ENCODE results near the gene MTMR3.
"Not testable (repeated sequence)": the region's sequence is repeated elsewhere in the genome, so short reads cannot be mapped to it uniquely, and the experiment has no call there.

The MTMR3 gene

DNA sequence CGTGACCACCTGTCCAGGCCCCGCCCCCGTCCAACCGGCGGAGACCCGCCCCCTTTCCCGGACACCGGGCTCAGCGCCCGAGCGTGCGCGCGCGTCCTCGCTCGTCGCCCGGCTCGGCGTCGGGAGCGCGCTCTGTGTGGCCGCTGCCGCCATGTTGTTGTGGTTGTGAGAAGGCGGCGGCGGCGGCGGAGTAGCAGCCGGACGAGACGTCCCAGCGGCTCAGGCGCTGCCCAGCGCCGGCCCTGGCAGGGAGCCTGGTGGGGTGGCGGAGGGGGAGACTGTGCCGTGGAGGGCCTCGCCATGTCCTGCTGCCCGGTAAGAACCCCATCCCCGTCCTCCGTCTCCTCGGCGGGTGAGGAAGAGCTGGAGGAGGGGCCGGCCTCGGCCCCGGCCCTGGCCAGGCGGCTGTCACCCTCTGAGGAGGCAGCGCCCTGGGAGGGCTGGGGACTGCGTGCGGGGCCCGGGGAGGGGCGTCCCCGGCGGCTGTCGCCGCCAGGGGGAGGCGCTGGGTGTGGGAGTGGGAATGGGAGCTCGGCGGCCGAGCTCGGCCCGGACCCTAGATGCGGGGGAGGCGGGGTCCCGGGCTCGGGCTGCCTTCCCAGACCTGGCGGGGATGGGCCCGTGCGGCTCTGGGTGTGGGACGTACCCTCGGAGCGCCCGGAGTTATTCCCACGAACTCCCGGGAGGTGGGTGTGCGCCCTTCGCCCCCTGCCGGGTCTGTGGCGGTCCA, at the start of gene MTMR3:
MTMR3 (plus strand) TSS at position 130 of the 730 bp plus-strand sequence. CDS start 87,886 bp downstream, outside the sequence.
- peak; percentile 96 for DNase-seq

DNA sequence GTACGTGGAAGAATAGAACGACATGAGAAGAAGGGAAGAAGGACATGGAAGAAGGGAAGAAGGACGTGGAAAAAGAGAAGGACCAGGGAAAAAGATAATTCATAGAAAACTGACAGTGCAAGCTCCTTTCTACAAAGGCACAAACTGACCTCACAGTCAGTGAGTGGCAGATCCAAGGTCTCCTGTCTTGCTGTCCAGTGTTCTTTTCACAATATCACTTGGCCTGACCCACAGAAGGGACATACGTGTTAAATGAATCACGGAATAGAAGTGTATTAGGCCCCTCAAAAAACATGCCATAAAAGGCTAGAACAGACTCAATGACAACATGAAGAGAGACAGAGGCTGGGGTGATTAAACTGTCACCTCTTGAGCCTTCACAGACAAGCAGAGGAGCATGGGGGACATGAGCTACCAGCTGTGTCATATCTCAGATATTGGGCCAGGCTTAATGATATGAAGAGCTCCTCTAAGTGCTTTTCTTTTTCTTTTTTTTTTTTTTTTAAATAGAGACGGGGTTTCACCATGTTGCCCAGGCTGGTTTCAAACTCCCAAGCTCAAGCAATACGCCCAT, 49.5 kb upstream of the MTMR3 start:
- no peak for DNase-seq

DNA sequence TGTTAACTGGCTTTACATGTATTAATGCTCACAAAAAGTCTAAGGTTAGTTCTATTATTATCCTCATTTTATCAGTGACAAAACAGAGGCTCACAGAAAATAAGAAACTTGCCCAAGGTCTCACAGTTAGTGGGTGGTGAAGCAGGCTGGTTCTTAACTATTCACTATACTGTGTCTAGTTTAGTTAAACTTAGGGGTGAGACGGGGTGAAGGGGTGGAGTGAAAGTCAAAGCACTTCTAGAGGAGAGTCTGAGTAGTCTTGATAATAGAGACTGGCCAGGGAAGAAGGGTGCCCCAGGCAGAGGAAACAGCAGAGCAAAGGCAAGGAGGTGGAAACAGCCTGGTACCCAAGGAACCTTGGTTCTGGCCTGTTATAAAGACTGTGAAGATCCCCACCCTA, 48.9 kb upstream of the MTMR3 start:
- no peak for DNase-seq

DNA sequence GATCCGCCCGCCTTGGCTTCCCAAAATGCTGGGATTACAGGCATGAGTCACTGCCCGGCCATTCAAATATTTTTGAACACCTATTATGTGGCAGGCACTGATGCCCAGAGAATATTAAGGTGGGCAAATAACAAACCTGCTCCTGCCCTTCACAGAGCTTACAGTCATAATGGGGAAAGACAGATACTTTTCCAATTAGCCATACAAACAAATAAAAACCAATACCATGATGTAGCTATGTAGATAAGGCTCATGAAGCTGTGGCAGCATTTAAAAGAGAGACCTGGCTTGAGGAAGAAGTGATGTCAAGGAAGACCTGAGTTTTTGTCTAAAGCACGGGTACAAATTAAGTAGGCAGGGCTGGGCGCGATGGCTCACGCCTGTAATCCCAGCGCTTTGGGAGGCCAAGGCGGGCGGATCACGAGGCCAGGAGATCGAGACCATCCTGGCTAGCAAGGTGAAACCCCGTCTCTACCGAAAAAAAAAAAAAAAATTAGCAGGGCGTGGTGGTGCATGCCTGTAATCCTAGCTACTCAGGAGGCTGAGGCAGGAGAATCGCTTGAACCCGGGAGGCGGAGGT, 46.1 kb upstream of the MTMR3 start:
- DNase-seq = not testable (repeated sequence)

DNA sequence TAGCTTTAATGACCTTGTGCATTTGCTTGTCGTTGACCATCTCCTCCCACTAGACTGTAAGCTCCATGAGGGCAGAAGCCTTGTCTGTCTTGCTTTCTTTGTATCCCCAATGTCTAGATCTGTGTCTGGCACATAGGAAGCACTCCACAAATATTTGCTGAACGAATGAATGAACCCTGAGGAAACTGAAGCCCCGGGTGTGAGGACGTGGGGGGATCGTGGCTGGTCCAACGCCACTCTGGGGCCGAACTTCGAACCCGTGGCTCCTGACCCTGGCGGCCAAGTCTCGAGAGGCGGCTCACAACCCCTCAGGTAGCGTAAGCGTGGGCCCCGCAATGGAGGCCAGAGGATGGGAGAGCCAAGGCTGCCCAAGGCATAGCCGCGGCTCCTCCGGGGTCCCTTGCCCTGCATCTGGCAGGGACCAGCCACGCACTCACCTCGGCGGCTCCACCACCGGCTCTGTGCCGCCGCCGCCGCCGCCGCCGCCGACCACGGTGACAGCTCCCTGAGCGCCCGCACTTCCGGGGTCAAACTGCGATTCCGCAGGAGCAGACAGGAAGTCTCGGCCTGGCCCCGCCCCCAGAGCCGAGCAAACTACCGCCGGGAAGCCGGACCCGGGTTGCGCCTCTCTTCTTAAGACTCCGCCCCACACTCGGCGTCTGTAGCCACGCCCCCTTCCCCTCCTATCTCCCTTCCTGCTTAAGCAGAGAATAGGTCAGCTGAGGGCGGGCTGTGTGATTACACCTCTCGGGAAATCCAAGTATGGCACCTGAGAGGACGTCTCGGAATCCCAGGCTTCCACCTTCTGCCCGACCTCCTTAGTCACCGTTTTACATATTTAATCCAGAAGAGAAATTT, 45.0 kb upstream of the MTMR3 start, which contains the start of gene ASCC2:
ASCC2 (minus strand) TSS at position 534 of the 858 bp plus-strand sequence. CDS start 5,949 bp downstream, outside the sequence.
- DNase-seq = peak; percentile 99

DNA sequence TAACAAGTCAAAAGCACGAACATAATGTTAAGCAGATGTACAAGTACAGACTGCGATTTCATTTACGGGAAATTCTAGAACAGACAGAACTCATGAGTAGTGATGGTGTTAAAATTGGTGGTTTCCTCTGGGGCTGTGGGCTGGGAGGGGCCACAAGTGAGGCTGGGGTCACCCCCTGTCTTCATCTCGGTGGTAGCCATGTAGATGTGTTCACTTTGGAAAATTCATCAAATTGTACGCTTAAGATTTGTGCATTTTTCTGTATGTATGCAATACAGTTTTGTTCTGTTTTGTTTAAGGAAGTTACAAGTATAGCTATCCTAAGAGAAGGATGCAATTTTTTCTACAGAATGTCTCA, 44.4 kb upstream of the MTMR3 start:
- DNase-seq = no peak

DNA sequence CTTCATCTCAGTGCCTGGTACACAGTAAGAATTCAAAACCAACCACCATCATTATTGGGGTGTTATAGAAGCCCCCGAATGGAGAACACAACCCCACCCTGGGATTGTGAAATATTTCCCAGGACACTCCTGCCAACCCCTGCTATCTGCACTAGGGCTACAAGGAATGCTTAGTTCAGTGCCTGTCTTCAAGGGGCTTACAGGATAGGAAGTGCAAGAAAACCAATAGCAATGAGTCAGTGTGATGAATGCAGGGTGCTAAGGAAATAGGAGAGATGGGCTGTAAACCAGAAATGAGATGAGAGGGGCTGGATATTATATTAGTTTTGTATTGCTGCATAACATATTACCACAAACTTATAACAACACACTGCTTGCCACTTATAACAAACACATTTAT, 43.9 kb upstream of the MTMR3 start:
- no peak for DNase-seq

DNA sequence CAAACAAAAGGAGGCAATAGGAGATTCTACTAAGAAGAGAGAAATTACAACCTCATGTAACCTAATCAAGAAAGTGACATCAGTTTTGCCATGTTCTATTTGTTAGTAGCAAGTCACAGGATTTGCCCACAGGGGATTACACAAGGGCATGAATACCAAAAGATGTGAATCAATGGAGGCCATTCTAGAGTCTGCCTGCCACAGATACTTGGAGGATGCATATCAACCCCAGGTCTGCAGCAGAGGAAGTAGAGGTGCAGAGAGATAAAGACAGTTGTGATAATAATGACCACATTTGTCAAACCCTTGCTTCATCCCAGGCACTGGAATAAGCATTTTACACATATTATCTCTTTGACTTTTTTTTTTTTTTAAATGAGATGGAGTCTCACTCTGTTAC, 42.5 kb upstream of the MTMR3 start:
- no peak for DNase-seq

DNA sequence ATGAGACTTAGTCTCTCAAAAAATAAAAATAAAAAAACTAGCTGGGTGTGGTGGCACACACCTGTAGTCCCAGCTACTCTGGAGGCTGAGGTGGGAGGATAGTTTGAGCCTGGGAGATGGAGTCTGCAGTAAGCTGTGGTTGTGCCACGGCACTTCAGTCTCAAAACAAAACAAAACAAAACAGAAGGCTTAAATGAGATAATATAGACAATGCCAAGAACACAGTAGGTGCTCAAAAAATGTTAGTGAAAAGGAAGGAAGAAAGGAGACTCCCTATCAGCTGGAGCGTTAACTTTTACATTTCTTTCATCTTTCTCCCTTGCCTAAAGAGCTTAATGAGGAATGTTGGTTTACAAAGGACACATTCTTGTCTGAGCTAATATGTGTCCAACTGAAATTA, 40.8 kb upstream of the MTMR3 start:
- DNase-seq = no peak

DNA sequence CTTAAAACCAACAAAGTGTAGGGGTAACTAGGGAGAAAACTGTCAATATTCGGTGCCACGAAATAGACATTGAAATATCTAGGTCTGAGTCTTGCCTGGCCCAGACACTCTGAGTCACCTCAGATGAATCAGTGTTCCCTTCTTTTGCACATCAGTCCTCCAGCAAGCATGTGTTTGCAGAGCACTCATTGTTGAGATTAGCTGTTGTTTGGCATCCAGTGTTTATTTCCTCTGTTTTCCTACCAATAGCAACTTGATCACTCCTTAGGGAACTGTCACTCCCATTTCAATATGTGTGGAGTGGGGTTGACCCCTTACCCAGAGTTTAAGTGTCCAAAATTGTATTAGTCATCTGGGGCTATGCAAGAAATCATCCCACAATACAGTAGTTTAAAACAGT, 40.2 kb upstream of the MTMR3 start:
- no peak for DNase-seq

DNA sequence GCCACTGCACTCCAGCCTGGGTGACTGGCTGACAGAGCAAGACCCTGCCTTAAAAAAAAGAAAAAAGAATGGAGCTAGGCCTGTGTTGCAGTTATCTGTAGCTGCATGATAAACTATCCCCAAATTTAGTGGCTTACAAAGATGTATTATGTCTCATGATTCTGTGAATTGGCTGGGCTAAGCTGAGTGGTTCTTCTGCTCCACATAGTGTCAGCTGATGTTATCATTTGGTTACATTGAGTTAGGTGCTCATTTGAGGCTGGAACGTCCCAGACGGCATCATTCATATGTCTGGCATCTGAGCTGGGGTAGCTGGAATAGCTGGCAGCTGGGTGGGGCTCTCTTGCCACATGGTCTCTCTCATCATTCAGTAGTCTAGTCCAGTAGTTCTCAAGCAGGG, 36.7 kb upstream of the MTMR3 start:
- no peak for DNase-seq

DNA sequence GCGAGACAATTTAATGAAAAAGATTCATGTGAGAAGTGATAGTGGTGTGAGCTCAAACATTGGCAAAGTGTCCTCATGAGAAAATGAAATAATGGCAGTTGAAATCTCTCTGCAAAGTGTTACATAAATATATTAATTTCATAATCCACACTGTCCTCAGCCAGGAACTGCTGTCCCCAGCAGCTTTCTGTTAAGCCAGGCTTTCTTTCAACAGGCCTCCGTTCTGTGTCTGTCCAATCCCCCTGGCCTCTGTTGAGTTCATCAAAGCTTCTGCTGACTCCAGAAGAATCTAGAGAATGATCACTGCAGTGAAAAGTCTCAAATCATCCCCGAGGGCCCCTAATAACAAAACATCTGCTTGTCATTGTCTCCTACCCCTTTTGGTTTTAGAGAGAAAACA, 34.9 kb upstream of the MTMR3 start:
- no peak for DNase-seq

DNA sequence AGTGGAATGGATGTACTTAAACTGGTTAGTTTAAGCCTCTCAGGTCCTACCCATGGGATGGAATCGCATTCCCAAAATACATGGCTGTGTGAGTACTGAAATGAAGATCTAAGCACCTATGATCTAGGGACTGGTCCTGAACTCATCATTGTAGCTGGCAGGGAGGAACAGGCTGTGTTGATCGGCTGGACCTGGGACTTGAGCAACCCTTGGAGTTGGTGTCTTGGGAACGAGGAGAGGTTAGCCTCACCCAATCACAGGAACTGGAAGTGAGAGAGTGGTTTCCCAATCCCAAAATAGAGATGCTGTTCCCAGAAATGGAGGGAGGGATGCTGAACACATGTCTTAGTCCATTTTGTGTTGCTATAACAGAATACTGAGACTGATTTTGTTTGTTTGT, 28.5 kb upstream of the MTMR3 start:
- DNase-seq = no peak

DNA sequence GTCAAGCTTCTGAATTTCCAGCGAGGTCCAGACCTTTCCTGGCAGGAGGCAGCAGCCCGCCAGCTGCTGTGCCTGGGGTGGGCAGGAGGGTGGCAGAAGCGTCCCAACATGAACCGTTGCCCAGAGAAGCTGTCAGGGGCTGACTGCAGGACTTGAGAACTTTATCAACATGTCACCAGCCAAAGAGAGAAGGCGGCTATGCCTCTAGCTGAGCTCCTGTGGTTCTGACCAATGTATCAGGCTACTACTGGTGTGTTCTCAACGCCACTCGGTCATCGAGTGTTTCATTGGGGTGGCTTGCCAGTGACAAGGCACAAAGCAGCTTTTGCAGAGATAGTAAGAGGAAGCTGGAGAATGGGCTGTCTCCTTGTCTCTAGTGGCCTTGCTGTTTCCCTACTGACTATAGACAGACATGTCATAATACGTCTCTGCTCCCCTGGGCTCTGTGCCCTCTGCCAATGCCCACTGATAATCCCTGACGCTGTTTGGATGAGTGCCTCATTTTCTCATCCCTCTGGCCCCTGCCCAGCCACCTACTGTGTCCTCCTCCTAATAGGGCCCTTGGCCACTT, 27.3 kb upstream of the MTMR3 start:
- DNase-seq = peak; percentile 38

DNA sequence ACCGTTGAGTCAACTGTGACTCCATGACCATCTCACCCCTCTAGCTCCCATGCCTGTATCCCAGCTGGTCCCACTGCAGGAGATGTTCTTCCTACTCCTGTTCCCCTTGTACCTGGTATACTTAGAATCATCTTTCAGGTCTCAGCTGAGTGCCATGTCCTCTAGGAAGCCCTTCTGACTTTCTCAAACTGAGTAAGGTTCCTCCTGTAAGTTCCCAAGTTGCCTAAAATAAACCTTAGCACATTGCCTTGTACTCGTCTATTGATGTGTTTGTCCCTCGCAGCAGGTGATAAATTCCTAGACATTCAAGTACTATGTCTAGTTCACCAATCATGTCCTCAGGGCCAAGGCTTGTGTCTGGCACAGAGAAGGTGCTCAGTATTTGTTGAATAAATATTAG, 26.5 kb upstream of the MTMR3 start:
- DNase-seq = no peak

DNA sequence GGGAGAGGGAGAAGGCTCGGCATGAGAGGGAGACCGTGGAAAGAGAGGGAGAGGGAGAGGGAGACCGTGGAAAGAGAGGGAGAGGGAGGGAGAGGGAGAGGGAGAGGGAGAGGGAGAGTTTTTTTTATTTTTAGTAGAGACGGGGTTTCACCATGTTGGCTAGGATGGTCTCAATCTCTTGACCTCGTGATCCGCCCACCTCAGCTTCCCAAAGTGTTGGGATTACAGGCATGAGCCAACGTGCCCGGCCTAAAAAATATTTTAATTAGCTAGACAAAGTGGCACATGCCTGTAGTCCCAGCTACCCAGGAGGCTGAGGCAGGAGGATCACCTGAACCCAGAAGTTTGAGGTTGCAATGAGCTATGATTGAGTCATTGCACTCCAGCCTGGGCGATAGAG, 23.9 kb upstream of the MTMR3 start:
- not testable (repeated sequence) for DNase-seq

DNA sequence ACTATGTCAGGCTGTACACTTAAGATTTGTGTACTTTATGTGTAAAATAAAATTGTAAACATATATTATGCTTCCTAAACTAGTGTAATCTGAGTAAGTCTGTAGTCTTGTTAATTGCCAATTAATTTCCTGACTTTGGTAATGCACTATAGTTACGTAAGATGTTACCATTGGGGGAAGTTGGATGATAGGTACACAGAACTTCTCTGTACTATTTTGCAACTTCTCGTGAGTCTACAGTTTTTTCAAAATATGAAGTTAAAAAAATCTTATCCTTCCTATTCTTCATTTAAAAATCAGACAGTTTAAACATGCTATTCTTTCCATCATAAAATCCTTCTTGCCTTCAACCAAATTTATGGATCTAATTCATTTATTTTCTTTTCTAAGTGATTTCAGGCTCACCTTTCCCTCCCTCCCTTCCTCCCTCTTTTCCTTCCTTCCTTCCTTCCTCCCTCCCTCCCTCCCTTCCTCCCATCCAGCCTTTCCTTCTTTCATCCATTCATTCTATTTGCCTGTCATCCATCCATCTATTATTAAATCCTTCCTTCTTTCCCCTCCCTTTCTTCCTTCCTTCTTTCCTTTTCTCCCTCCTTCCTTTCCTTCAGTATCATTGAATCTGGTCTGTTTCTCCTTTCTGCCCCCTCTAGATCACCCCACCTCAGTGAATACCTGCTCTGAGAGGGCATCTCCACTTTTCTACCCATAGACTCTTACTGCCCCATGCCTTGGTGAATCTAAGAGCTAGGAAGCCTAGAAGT, 22.8 kb upstream of the MTMR3 start:
- DNase-seq = no peak

DNA sequence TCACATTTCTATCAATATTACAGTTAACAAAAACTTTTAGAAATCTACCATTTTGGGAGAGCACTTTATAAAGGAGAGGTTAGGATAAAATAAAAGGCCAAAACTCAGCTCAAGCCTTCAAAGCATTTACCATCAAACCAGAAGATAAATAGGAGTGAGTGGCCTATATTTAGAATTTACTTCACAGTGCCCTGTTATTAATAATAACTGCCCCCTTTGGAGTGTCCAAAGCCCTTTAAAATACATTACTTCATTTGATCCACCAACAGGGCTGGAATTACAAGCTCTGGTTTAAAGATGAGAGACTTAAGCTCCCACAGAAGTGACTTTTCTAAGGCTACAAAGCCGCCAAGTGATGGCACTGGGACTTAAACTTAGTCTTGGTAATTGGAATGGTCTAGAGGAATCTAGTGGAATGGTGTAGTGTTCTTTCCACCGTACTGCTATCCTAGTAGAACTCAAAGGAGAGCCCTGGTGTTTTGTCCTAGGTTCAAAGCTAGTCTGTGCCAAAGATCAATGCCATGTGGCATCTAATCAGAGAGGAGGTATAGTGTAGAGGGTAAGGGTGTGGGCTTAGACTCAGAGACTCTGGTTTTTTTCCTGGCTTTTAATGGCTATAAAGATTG, 21.2 kb upstream of the MTMR3 start:
- no peak for DNase-seq

DNA sequence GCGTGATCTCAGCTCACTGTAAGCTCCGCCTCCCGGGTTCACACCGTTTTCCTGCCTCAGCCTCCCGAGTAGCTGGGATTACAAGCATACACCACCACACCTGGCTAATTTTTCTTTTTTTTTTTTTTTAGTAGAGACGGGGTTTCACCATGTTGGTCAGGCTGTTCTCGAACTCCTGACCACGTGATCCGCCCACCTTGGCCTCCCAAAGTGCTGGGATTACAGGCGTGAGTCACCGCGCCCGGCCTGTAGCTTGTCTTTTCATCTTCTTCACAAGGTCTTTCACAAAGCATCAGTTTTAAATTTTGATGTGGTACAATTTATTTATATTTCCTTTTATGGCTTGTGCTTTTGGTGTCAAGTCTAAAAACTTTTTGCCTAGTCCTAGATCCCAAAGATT, 17.4 kb upstream of the MTMR3 start:
- not testable (repeated sequence) for DNase-seq

DNA sequence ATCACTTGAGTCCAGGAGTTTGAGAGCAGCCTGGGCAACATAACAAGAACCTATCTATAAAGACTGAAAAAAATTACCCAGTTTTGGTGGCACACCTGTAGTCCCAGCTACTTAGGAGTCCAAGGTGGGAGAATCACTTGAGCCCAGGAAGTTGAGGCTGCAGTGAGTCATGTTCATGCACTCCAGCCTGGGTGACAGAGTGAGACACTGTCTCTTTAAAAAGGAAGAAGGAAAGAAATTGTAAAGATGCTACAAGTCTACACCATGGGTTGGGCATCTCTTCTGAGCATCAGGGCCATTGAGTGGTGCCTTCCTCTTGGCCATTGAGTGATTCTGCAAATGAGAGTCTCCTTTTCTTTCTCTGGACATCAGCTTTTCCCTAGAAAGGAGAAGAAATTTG, 15.7 kb upstream of the MTMR3 start:
- no peak for DNase-seq

DNA sequence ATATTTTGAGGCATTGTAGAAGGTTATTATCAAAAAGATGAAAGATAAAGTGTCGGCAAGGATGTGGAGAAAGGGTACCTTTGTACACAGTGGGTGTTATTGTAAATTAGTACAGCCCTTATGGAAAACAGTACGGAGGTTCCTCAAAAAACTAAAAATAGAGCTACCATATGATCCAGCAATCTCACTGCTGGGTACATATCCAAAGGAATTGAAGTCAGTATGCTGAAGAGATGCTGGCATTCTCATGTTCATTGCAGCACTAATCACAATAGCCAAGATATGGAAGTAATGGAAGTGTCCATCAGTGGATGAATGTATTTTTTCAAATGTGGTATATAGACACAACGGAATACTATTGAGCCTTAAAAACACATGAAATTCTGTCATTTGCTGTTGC, 15.1 kb upstream of the MTMR3 start:
- DNase-seq = no peak

DNA sequence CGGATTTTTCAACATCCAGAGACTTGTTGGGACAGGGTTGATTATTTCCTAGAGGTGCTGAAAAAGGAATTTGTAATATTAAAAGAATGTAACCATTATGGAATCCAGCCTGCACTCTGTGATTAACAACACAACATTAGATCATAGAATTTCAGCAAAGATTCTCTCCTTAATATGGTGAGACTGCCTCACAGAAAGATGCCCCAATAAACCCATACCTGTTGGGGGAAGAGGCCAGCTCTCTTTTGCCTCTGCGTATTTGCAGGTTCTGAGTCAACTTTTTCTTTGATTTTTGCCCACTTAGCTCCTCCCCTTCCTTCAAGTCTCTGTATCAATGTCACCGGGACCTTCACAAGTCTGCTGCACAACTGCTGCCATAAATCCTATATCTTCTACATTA, 12.4 kb upstream of the MTMR3 start:
- no peak for DNase-seq

Data from femur (tissue), 1 donor.